Muscle layer of duodenum (tissue), 2 donors: Measurements from ENCODE around the gene PRR36.

Experiments used
- H3K27ac ChIP-seq: one replicate; pipeline ENCODE4 v1.7.0; 2013; ENCODE audit warnings: mild to moderate bottlenecking, low read length
- H3K27me3 ChIP-seq: one replicate; pipeline ENCODE4 v1.7.0; 2013; ENCODE audit warnings: low read depth, mild to moderate bottlenecking, control low read depth, low read length
- H3K36me3 ChIP-seq, 2 donors: one replicate each; pipeline ENCODE4 v1.7.0; 2013; ENCODE audit warnings: low read length in 2 of 2, control low read depth in 1 of 2, mild to moderate bottlenecking in 1 of 2; ENCODE audit not compliant: insufficient read depth in 2 of 2, control insufficient read depth in 1 of 2
- H3K4me1 ChIP-seq, 2 donors: one replicate each; pipeline ENCODE4 v1.7.0; 2013; ENCODE audit warnings: low read length in 2 of 2, mild to moderate bottlenecking in 2 of 2, control low read depth in 1 of 2, moderate library complexity in 1 of 2; ENCODE audit not compliant: insufficient read depth in 2 of 2, control insufficient read depth in 1 of 2
- H3K4me3 ChIP-seq, 2 donors: one replicate each; pipeline ENCODE4 v1.7.0; 2013; ENCODE audit warnings: low read length in 2 of 2, low read depth in 1 of 2, mild to moderate bottlenecking in 1 of 2
- H3K9me3 ChIP-seq, 2 donors: one replicate each; pipeline ENCODE4 v1.7.0; 2013; ENCODE audit warnings: low read length in 2 of 2, control low read depth in 1 of 2, mild to moderate bottlenecking in 1 of 2; ENCODE audit not compliant: control insufficient read depth in 1 of 2
- donor health status: healthy.

PRR36 gene

GRCh38 chr19:7874076-7874896 lies at the start of gene PRR36:
PRR36 (minus strand) TSS chr19:7874390; CDS start chr19:7873689, 701 bp downstream.
- Histone ChIP-seq H3K27me3 (peaks cover 15% of the 10 kb centered on the region), H3K4me1 (peaks cover 0 to 48% of the 10 kb centered on the region in 2 donors), H3K27ac (no peak within 1 kb of the TSS), H3K36me3 (no peaks in the 10 kb centered on the region), H3K9me3 (no peaks in the 10 kb centered on the region), H3K4me3 (no peak within 1 kb of the TSS)

- Histone ChIP-seq H3K9me3 (no peaks in the 10 kb centered on the region), H3K27ac (no peak overlapping the region), H3K36me3 (peaks cover 7 to 16% of the 10 kb centered on the region in 2 donors), H3K4me3 (peak overlapping the region in 1 of 2 donors; percentile 57), H3K27me3 (peaks cover 4% of the 10 kb centered on the region), H3K4me1 (peaks cover 5 to 79% of the 10 kb centered on the region in 2 donors)
Observed at GRCh38 chr19:7923295-7924191, 49.4 kb upstream of the PRR36 start.

- Histone ChIP-seq H3K9me3 (no peaks in the 10 kb centered on the region), H3K36me3 (peaks cover 7 to 16% of the 10 kb centered on the region in 2 donors), H3K27ac (no peak overlapping the region), H3K27me3 (peaks cover 11% of the 10 kb centered on the region), H3K4me3 (no peak overlapping the region), H3K4me1 (peaks cover 5 to 76% of the 10 kb centered on the region in 2 donors)
Observed at GRCh38 chr19:7922836-7923195, 48.6 kb upstream of the PRR36 start.

GRCh38 chr19:7921967-7922835 lies 48.0 kb upstream of the PRR36 start:
- H3K9me3 ChIP-seq: no peaks in the 10 kb centered on the region
- peaks cover 15% of the 10 kb centered on the region for H3K27me3 ChIP-seq
- H3K36me3 ChIP-seq: peaks cover 7 to 16% of the 10 kb centered on the region in 2 donors
- H3K27ac ChIP-seq: peak overlapping the region; percentile 79
- H3K4me1 ChIP-seq: peaks cover 5 to 76% of the 10 kb centered on the region in 2 donors
- peak overlapping the region; percentile 43 to 67 for H3K4me3 ChIP-seq

GRCh38 chr19:7921302-7921966 lies 47.2 kb upstream of the PRR36 start:
- Histone ChIP-seq H3K4me1 (peaks cover 5 to 76% of the 10 kb centered on the region in 2 donors), H3K27me3 (peaks cover 20% of the 10 kb centered on the region), H3K27ac (peak overlapping the region; percentile 79), H3K4me3 (peak overlapping the region; percentile 43 to 67), H3K9me3 (no peaks in the 10 kb centered on the region), H3K36me3 (peaks cover 7 to 16% of the 10 kb centered on the region in 2 donors)

GRCh38 chr19:7920519-7921301 lies 46.5 kb upstream of the PRR36 start:
- Histone ChIP-seq H3K27ac (peak overlapping the region; percentile 79), H3K36me3 (peaks cover 7 to 16% of the 10 kb centered on the region in 2 donors), H3K4me3 (peak overlapping the region; percentile 74 to 76), H3K9me3 (no peaks in the 10 kb centered on the region), H3K27me3 (peaks cover 23% of the 10 kb centered on the region), H3K4me1 (peaks cover 5 to 79% of the 10 kb centered on the region in 2 donors)

GRCh38 chr19:7919610-7920518 lies 45.7 kb upstream of the PRR36 start, which contains the start of gene SNAPC2:
SNAPC2 (plus strand) TSS chr19:7920338; CDS start chr19:7920367, 29 bp downstream.
- H3K9me3 ChIP-seq: no peaks in the 10 kb centered on the region
- H3K4me1 ChIP-seq: peaks cover 5 to 74% of the 10 kb centered on the region in 2 donors
- H3K27ac ChIP-seq: peak within 1 kb of the TSS; percentile 79
- H3K4me3 ChIP-seq: peak within 1 kb of the TSS; percentile 74 to 76
- H3K36me3 ChIP-seq: peaks cover 7 to 16% of the 10 kb centered on the region in 2 donors
- H3K27me3 ChIP-seq: peaks cover 29% of the 10 kb centered on the region

GRCh38 chr19:7918615-7919421 lies 44.6 kb upstream of the PRR36 start:
- Histone ChIP-seq H3K4me1 (peaks cover 5 to 65% of the 10 kb centered on the region in 2 donors), H3K9me3 (no peaks in the 10 kb centered on the region), H3K4me3 (no peak overlapping the region), H3K27me3 (peaks cover 29% of the 10 kb centered on the region), H3K27ac (no peak overlapping the region), H3K36me3 (peaks cover 7 to 16% of the 10 kb centered on the region in 2 donors)
